Measurements from ENCODE around the gene PIMREG.

PIMREG gene

GRCh38 chr17:6462692-6463091 lies 18.4 kb downstream of the PIMREG start:
- H3K4me3 ChIP-seq (ENCODE audit: low read depth, low read length): no peak overlapping the region
- no peak for TF ChIP-seq CTCF (IDR thresholded peaks at IDR 0.05; ENCODE audit: low read depth, low read length)

DNA sequence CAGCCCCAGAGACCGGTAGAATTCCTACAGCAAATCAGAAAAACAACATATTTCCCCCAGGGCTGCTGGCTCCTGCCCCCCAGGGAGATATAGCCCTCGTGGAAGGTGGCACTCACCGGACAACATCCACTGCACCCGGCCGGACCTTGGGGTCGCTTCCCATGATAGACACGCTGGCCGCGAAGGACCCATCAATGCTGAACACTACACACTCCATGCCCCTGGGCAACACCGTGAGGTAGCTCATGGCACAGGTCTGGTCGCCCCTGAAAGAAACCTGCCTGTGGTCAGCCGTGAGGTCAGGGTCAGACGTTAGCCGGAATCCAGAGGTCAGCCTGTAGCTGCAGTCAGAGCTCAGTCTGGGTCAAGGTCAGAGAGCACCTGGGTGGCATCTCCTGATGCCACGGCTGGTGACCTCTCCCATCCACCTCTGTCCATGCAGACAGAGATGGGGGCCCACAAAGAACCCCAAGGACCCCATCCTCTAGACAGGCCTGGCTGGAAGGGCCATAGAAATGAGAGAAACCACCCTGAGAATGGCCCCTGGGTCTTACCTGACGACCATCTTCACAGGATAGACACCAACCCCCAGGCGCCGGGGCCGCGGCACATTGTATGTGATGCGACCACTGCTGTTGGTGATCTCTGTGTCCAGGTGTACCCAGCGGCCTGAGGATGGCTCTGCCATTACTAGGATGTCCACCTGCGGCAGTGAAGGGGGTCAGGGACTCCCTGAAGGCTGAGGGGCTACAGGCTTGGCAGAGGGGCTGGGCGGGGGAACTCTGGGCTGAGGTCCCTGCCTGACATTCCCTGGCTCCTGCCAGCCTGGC lies 19.6 kb downstream of the PIMREG start:
- no peak overlapping the region for H3K4me3 ChIP-seq (ENCODE audit: low read depth, low read length)
- TF ChIP-seq CTCF (IDR thresholded peaks at IDR 0.05; ENCODE audit: low read depth, low read length): no peak

DNA sequence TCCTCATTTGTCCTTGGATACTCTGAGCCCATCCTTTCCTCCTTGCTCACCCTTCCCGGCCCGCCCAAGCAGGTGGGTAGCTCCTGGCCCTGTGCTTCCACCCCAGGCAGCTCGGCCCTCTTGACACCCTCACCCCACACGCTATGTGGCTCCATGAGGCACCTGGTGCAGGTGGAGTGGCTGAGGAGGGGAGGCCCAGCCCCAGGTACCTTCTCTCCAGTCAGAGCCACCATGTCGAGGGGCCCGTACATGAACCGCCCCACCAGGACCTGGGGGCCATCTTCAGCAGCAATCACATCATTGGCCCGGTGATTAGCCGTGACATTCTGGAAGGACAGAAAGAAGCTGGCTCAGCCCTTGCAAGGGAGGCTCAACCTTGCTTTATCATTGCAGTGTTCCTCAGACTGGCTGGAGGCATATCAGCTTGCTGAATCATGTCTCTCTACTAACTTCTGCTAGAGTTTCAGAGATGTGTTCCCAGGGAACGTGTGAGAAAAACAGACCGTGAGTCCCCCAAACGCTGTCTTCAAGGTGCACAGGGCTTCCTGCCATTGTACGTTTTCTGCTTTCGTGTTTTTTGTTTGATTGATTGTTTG lies 20.3 kb downstream of the PIMREG start:
- no peak overlapping the region for H3K4me3 ChIP-seq (ENCODE audit: low read depth, low read length)
- TF ChIP-seq CTCF (IDR thresholded peaks at IDR 0.05; ENCODE audit: low read depth, low read length): no peak

DNA sequence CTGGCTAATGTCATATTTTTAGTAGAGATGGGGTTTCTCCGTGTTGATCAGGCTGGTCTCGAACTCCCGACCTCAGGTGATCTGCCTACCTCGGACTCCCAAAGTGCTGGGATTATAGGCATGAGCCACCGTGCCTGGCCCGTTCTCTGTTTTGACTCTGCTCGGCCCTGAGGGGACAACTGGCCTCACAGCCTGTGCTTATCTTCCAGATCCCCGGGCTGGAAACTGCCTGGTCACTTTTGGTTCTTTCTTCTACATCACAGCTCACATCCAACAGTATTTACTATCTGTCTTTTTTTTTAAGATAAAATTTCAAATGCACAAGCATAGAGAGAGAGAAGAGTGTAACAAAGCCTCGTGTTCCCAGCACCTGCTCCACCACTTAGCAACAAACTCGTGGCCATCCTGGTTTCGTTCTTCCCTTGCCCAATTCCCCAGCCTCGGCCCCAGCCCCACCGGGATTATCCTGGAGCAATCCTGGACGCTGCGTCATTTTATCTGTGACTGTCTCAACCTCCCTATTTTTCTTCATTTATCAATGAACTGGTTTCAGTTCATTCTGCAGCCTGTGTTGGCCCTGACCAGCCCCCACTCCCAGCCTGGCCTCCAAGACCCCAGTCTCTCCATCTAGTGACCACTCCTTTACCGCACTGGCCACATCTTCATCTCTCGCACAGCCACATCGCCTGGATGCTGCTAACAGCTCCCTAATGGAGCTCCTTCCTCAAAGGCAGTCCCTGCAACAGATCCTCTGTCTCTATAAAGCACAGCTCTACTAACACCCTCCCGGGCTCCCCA lies 21.1 kb downstream of the PIMREG start:
- no peak overlapping the region for H3K4me3 ChIP-seq (ENCODE audit: low read depth, low read length)
- no peak for TF ChIP-seq CTCF (IDR thresholded peaks at IDR 0.05; ENCODE audit: low read depth, low read length)

- no peak for TF ChIP-seq CTCF (IDR thresholded peaks at IDR 0.05; ENCODE audit: low read depth, low read length)
- no peak overlapping the region for H3K4me3 ChIP-seq (ENCODE audit: low read depth, low read length)
Observed at GRCh38 chr17:6467567-6467966, 23.3 kb downstream of the PIMREG start.

DNA sequence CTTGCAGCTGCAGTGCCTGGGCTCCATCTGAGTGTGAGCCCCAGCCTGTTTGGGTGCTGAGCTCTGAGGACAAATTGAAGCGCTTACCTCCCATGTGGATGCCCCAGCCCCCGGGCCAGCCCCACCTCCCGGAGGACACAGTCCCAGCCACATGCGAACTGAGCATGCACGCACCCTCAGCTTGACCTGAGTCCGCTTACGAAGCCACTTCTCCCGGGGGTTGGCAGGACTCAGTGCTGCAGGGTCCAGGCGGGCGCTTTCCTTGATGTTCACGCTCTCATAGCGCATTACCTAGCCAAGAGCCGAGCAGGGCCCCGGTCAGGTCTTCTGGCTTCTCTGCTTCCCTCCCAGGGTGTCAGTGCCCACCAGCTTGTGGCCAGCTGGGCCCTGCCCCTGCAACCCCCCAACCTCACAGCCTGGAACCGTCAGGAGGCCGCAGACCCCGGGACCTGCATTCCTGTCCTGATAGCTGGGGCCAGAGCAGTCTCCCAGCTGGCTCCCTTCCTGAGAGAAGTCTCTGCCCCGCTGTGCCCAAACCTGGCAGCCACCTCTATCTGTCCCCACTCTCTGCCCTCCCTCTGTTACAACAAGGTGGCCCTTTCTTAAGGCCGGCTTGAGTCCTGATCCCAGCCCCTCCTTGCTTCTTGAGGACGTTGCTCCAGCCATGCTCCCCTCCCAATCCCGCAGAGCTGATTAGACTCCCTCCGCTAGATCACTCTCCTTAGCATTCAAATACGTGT lies 24.0 kb downstream of the PIMREG start:
- TF ChIP-seq CTCF (IDR thresholded peaks at IDR 0.05; ENCODE audit: low read depth, low read length): no peak
- H3K4me3 ChIP-seq (ENCODE audit: low read depth, low read length): no peak overlapping the region

Measured in WI38 (cell line).